ENCODE data around the gene EIPR1. TPM values are rescaled to one million over a fixed set of nuclear protein-coding genes. Genes with fewer than 3 reads are reported as not detected.

Gene EIPR1
- polyA plus RNA-seq, 2 of the 4 experiments (the other 2 are of a cell fraction) = 55.0 to 65.0 TPM

DNA sequence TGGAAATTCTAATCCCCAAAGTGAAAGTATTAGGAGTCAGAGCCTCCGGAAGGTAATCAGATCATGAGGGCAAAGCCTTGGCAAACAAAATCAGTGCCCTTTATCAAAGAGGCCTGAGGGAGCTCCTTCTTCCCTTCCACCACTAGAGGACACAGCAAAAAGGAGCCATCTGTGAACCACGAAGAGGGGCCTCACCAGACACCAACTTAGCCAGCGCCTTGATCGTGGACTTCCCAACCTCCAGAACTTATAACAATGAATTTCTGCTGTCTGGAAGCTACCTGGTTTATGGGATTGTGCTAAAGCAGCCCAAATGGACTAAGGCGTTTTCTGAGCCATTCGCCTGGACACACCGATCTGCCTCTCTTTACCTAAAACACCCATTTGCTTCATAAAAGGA, 133.1 kb downstream of the EIPR1 start:
- WGBS (ENCODE audit: missing lambda C conversion rate) = 92% methylated on average over 7 of the region's 7 CpGs
- ChIA-PET CTCF (no interaction called here), POLR2A (no interaction called here)
- FAIRE-seq (no peak), DNase-seq (ENCODE audit: low read depth in 1 of 2, low spot score in 1 of 2) (no peak), ATAC-seq (no peak)
- Histone ChIP-seq H3K4me2 (no peak overlapping the region), H3K4me3 (no peak overlapping the region), H3K27ac (no peak overlapping the region), H3K9me3 (peaks cover 11% of the 10 kb centered on the region), H3K4me1 (no peaks in the 10 kb centered on the region)
- no peak for TF ChIP-seq JUN (IDR thresholded peaks at IDR 0.05)
- no peak for TF ChIP-seq TFCP2L1 (CRISPR knock-in tag; IDR thresholded peaks at IDR 0.05)
- no peak for TF ChIP-seq NR3C1 (IDR thresholded peaks at IDR 0.05)
- no peak for TF ChIP-seq ESRRA (IDR thresholded peaks at IDR 0.05; ENCODE audit: borderline replicate concordance, low read length)

DNA sequence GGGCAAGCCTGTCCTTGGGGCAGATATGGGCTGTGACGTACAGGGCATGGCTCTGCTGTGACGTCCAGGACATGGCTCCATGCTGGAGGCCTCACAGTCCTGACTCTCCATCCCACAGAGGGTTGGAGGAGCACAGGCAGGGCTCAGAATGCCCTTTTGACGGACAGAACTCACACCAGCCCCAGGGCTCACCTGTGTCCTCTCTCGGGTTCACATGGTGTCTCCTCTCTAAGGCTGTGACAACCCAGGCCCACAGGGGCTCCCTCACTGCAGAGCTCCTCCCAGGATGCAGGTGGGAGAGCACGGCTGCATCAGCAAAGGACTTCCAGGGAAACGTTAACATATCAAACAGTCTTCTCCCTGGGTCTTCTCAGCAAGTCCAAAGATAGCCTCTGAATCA, 133.8 kb downstream of the EIPR1 start:
- FAIRE-seq = no peak
- no peak overlapping the region for H3K27ac ChIP-seq
- CTCF ChIA-PET = no interaction called here
- ATAC-seq = peak; percentile 33 to 38; a peak in 3 of 6 replicates
- POLR2A ChIA-PET = no interaction called here
- no peaks in the 10 kb centered on the region for H3K4me1 ChIP-seq
- 93% methylated on average over 6 of the region's 6 CpGs for WGBS (ENCODE audit: missing lambda C conversion rate)
- no peak overlapping the region for H3K4me3 ChIP-seq
- peaks cover 5% of the 10 kb centered on the region for H3K9me3 ChIP-seq
- no peak for TF ChIP-seq CHD4 (IDR thresholded peaks at IDR 0.05; ENCODE audit: borderline replicate concordance)
- TF ChIP-seq SMC3 (IDR thresholded peaks at IDR 0.05) = no peak
- no peak for TF ChIP-seq CHD2 (IDR thresholded peaks at IDR 0.05; ENCODE audit: low read length, partially characterized antibody)
- TF ChIP-seq TFCP2L1 (CRISPR knock-in tag; IDR thresholded peaks at IDR 0.05) = no peak
- no peak overlapping the region for H3K4me2 ChIP-seq
- no peak for DNase-seq (ENCODE audit: low read depth in 1 of 2, low spot score in 1 of 2)

GRCh38 chr2:3242747-3243369, 134.8 kb downstream of the EIPR1 start:
- DNase-seq (ENCODE audit: low read depth in 1 of 2, low spot score in 1 of 2) (no peak), ATAC-seq (no peak), FAIRE-seq (no peak)
- WGBS (ENCODE audit: missing lambda C conversion rate) = 87% methylated on average over 9 of the region's 9 CpGs
- no peaks in the 10 kb centered on the region; the same call in 2 of the 3 replicates for H3K9me3 ChIP-seq
- H3K4me2 ChIP-seq = no peak overlapping the region
- ChIA-PET CTCF (interaction anchor here (1.4 kb wide), 1 partner anchor 23 kb away, joined by 3 read pairs; no protein-coding TSS in a partner anchor), POLR2A (no interaction called here)
- TF ChIP-seq, protein P1, sequence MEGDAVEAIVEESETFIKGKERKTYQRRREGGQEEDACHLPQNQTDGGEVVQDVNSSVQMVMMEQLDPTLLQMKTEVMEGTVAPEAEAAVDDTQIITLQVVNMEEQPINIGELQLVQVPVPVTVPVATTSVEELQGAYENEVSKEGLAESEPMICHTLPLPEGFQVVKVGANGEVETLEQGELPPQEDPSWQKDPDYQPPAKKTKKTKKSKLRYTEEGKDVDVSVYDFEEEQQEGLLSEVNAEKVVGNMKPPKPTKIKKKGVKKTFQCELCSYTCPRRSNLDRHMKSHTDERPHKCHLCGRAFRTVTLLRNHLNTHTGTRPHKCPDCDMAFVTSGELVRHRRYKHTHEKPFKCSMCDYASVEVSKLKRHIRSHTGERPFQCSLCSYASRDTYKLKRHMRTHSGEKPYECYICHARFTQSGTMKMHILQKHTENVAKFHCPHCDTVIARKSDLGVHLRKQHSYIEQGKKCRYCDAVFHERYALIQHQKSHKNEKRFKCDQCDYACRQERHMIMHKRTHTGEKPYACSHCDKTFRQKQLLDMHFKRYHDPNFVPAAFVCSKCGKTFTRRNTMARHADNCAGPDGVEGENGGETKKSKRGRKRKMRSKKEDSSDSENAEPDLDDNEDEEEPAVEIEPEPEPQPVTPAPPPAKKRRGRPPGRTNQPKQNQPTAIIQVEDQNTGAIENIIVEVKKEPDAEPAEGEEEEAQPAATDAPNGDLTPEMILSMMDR (IDR thresholded peaks at IDR 0.05) = no peak
- TF ChIP-seq GATA3 (IDR thresholded peaks at IDR 0.05; ENCODE audit: borderline replicate concordance) (no peak), SMC3 (IDR thresholded peaks at IDR 0.05) (no peak), RFX5 (IDR thresholded peaks at IDR 0.05) (no peak), NR3C1 (IDR thresholded peaks at IDR 0.05) (no peak), HES2 (IDR thresholded peaks at IDR 0.05) (no peak), POLR2A (IDR thresholded peaks at IDR 0.05; ENCODE audit: low read length) (no peak), HEYL (CRISPR knock-in tag; IDR thresholded peaks at IDR 0.05) (no peak)
- H3K27ac ChIP-seq = no peak overlapping the region
- no peaks in the 10 kb centered on the region for H3K4me1 ChIP-seq
- H3K4me3 ChIP-seq = no peak overlapping the region

DNA sequence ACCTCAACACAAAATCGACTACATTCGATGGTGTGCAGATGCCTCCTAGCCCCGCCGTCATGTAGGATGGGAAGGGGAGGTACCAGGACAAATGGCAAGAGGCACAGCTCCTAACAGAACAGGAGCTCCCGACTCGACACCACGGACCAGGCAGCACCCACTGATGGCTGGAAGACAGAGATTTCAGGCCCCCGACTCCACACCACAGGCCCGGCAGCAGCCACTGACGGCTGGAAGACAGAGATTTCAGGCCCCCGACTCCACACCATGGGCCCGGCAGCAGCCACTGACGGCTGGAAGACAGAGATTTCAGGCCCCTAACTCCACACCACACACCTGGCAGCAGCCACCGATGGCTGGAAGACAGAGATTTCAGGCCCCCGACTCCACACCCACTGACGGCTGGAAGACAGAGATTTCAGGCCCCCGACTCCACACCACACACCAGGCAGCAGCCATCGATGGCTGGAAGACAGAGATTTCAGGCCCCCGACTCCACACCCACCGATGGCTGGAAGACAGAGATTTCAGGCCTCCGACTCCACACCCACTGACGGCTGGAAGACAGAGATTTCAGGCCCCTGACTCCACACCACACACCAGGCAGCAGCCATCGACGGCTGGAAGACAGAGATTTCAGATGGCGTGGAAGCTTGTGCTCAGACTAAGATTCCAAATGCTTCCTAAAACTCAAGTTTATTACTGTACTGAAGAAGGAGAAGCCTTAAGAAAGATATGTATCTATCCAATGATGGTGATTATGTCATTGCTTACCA, 135.5 kb downstream of the EIPR1 start:
- H3K4me2 ChIP-seq = no peak overlapping the region
- DNase-seq (ENCODE audit: low read depth in 1 of 2, low spot score in 1 of 2) = no peak
- no peaks in the 10 kb centered on the region for H3K4me1 ChIP-seq
- TF ChIP-seq REST (IDR thresholded peaks at IDR 0.05) (no peak), POLR2A (IDR thresholded peaks at IDR 0.05; ENCODE audit: low read length) (no peak), HOXB5 (CRISPR knock-in tag; IDR thresholded peaks at IDR 0.05) (no peak), ZC3H11A (IDR thresholded peaks at IDR 0.05) (no peak), NR3C1 (IDR thresholded peaks at IDR 0.05) (no peak), NPAS2 (CRISPR knock-in tag; IDR thresholded peaks at IDR 0.05; ENCODE audit: borderline replicate concordance) (no peak), POLR2AphosphoS2 (conservative IDR thresholded peaks at IDR 0.05; ENCODE audit: low read length) (no peak), ZSCAN20 (CRISPR knock-in tag; IDR thresholded peaks at IDR 0.05) (no peak), RCOR1 (IDR thresholded peaks at IDR 0.05; ENCODE audit: low read depth, low read length) (no peak), MAFK (IDR thresholded peaks at IDR 0.05; ENCODE audit: partially characterized antibody) (no peak), HDAC2 (IDR thresholded peaks at IDR 0.05) (no peak), CHD2 (IDR thresholded peaks at IDR 0.05; ENCODE audit: low read length, partially characterized antibody) (no peak), EHF (CRISPR knock-in tag; IDR thresholded peaks at IDR 0.05) (no peak)
- TF ChIP-seq, protein P2, sequence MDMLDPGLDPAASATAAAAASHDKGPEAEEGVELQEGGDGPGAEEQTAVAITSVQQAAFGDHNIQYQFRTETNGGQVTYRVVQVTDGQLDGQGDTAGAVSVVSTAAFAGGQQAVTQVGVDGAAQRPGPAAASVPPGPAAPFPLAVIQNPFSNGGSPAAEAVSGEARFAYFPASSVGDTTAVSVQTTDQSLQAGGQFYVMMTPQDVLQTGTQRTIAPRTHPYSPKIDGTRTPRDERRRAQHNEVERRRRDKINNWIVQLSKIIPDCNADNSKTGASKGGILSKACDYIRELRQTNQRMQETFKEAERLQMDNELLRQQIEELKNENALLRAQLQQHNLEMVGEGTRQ (IDR thresholded peaks at IDR 0.05) = no peak
- no peak overlapping the region for H3K4me3 ChIP-seq
- FAIRE-seq = no peak
- H3K9me3 ChIP-seq = no peaks in the 10 kb centered on the region
- POLR2A ChIA-PET = no interaction called here
- CTCF ChIA-PET = interaction anchor here (1.4 kb wide), 1 partner anchor 24 kb away, joined by 3 read pairs; no protein-coding TSS in a partner anchor
- no peak for ATAC-seq
- H3K27ac ChIP-seq = no peak overlapping the region
- 87% methylated on average over 19 of the region's 25 CpGs for WGBS (ENCODE audit: missing lambda C conversion rate)
